Activated CD4-positive, alpha-beta T cell treated with anti-CD3 and anti-CD28 coated beads, Interleukin-2, amount 10 ng/mL, durations not matched to agents 7 days and 5 days (primary cell): ENCODE results near the gene ATP8B3. TPM values are rescaled to one million over a fixed set of nuclear protein-coding genes. Genes with fewer than 3 reads are reported as not detected.
"Not testable (repeated sequence)": the region's sequence is repeated elsewhere in the genome, so short reads cannot be mapped to it uniquely, and the experiment has no call there.

ENCODE experiments used
- CTCF ChIA-PET: fragments of 350-600 bp; sonication (Branson Sonifier 250); formaldehyde crosslinking; loops from one replicate; lab custom pipeline; 2021; ENCODE audit warnings: antibody characterized with exemption; lab: Charles Lee
- POLR2A ChIA-PET: fragments of 350-600 bp; sonication (Branson Sonifier 250); formaldehyde crosslinking; loops from one replicate; lab custom pipeline; 2021; ENCODE audit warnings: antibody characterized with exemption; lab: Charles Lee
- DNase-seq: peaks from one replicate; pipeline ENCODE4 v3.0.0-alpha.2; 2020
- H3K27ac Mint-ChIP-seq: one replicate; pipeline ENCODE4 v1.8.0; 2021; ENCODE audit warnings: mild to moderate bottlenecking, moderate library complexity, mixed read lengths
- H3K27me3 Mint-ChIP-seq: one replicate; pipeline ENCODE4 v1.8.0; 2021; ENCODE audit warnings: mixed read lengths
- H3K36me3 Mint-ChIP-seq: one replicate; pipeline ENCODE4 v1.8.0; 2021; ENCODE audit warnings: low read depth, mixed read lengths
- H3K4me1 Mint-ChIP-seq: one replicate; pipeline ENCODE4 v1.8.0; 2021; ENCODE audit warnings: mixed read lengths
- H3K4me3 Mint-ChIP-seq: one replicate; pipeline ENCODE4 v1.8.0; 2021; ENCODE audit warnings: mild to moderate bottlenecking, moderate library complexity, mixed read lengths
- H3K9me3 Mint-ChIP-seq: one replicate; pipeline ENCODE4 v1.8.0; 2021; ENCODE audit warnings: mixed read lengths
- total RNA-seq, 2 experiments: library from RNA; stranded (reverse); gene quantifications; one replicate each; pipeline ENCODE4 v1.2.3, GENCODE V29; 2021

ATP8B3 gene
- total RNA-seq, 2 experiments from 2014 or later: 22.2 to 28.8 TPM

DNA sequence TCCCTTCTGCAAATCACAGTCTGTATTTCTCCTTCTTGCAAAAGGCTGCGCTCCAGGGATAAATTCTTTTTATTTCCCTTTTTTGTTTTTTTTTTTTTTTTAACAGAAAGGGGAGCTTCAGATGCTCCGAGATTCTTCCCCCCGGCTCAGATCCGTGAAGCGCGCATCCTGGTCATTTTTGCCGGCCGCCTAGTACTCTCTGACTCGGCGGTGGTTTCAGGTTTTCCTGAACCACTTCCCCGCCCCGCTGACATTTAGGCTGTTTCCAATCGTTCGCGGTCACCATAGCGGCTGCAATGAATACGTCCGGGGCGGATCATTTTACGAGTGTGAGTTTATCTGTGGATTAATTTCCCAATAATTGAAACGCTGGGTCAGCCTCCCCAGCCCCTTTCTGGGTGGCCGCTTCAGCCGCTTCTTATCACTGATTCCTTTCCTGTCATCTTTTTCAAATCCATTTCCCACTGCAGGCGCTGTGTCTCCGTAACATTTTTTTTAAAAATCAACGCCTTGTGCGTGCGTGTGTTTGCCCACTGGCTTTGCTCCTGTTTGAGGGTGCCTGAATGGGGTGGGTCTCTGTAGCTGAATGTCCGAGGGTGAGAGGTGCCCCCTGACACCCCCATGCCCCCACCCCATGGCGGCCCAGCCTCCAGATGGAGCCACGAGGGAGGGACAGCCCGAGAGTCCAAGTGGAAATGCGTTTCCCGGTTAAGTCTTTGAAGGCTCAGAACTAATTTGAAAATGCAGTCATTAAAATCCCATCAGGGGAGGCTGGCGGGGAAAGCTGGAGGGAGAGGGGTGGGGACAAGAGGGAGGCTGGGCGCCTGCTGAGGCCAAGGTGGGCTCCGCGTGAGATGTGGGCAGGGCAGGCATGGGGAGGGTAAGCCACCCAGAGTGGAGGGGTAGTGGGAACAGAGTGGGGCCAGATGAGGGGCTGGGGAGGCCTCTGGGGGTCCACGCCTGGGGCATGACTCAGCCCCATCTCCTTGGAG lies 48.1 kb downstream of the ATP8B3 start:
- peak overlapping the region; percentile 6 for H3K27ac Mint-ChIP-seq
- DNase-seq: no peak
- ChIA-PET CTCF (interaction anchor here (0.6 to 1.5 kb wide), 3 partner anchors 10 to 63 kb away, joined by 3 to 6 read pairs (median 3); no protein-coding TSS in a partner anchor), POLR2A (no interaction called here)
- H3K4me3 Mint-ChIP-seq: no peak overlapping the region
- no peaks in the 10 kb centered on the region for H3K9me3 Mint-ChIP-seq
- peaks cover 67% of the 10 kb centered on the region for H3K27me3 Mint-ChIP-seq
- peaks cover 3% of the 10 kb centered on the region for H3K36me3 Mint-ChIP-seq
- no peaks in the 10 kb centered on the region for H3K4me1 Mint-ChIP-seq

DNA sequence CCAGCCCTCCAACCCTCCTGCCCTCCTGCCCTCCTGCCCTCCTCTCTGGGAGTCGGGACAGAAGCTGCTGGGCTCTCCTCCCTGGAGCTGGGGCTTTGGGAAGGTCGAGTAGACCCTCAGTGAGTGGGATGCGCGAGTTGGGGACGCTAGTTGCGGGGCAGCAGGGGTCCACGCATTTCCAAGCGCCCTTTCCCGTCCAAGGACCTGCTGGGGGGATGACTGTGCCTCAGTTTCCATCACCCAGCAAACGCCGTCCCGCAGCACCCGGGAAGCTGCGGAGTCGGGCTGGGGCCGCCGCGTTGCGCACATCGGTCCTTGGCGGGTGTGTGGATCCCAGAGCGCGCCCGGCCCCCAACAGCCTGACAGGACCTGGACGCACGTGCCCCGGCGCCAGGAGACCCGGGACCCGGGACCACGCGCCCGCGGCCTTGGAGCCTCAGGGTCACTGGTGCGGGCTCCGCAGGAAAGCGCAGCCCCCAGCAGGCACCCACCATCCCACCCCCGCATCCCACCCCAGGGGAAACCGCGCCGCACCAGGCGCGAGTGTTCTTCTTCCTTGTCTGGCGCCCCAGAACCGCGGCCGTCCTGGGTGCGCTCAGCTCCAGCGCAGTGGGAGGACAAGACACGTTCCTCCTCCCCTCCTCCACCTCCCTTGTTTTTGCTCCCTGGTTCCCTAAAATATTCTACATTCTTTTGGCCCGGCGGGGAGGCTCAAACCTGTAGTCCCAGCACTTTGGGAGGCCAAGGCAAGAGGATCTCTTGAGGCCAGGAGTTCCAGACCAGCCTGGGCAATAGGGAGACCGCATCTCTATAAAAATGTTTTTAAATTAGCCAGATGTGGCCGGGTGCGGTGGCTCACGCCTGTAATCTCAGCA lies 49.6 kb downstream of the ATP8B3 start:
- Mint-ChIP-seq H3K36me3 (peaks cover 3% of the 10 kb centered on the region), H3K4me1 (no peaks in the 10 kb centered on the region), H3K27me3 (peaks cover 65% of the 10 kb centered on the region), H3K27ac (no peak overlapping the region), H3K4me3 (no peak overlapping the region), H3K9me3 (no peaks in the 10 kb centered on the region)
- CTCF ChIA-PET: no interaction called here
- DNase-seq: no peak
- POLR2A ChIA-PET: no interaction called here

DNA sequence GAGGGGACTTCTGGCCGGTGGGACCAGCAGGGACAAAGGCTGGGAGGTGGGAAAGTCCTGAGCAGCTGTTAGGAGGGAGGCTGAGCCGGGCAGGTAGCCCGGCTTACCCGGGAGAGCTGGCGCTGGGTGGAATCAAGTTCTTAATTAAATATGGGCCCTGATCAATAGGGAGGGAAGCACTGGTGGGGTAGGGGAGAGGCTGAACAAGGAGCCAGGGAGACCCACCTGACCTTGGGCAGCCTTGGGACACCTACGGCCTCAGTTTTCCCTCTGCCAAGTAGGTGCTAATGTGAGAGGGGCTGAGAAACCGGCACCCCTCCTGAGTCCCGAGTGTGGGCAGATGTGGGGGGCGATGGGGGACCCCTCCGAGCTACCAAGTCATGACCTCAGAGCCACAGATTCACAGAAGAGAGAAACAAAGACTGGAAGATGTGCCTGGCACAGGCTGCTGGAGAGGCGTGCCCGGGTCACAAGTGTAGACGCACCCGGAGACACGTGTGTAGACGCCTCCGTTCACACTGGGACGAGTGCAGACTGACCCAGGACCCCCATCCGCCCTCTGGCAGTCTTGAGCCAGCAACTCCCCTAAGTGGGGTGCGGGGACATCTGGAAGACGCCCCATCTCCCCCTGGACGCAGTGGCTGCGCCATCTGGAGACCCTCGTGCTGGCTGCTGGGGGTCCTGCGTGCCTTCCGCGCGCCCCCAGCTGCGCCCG lies 50.4 kb downstream of the ATP8B3 start:
- peak overlapping the region; percentile 34 for H3K4me3 Mint-ChIP-seq
- peak overlapping the region; percentile 71 for H3K27ac Mint-ChIP-seq
- DNase-seq: no peak
- H3K9me3 Mint-ChIP-seq: no peaks in the 10 kb centered on the region
- peaks cover 71% of the 10 kb centered on the region for H3K27me3 Mint-ChIP-seq
- ChIA-PET CTCF (no interaction called here), POLR2A (no interaction called here)
- H3K4me1 Mint-ChIP-seq: peaks cover 3% of the 10 kb centered on the region
- H3K36me3 Mint-ChIP-seq: peaks cover 3% of the 10 kb centered on the region

DNA sequence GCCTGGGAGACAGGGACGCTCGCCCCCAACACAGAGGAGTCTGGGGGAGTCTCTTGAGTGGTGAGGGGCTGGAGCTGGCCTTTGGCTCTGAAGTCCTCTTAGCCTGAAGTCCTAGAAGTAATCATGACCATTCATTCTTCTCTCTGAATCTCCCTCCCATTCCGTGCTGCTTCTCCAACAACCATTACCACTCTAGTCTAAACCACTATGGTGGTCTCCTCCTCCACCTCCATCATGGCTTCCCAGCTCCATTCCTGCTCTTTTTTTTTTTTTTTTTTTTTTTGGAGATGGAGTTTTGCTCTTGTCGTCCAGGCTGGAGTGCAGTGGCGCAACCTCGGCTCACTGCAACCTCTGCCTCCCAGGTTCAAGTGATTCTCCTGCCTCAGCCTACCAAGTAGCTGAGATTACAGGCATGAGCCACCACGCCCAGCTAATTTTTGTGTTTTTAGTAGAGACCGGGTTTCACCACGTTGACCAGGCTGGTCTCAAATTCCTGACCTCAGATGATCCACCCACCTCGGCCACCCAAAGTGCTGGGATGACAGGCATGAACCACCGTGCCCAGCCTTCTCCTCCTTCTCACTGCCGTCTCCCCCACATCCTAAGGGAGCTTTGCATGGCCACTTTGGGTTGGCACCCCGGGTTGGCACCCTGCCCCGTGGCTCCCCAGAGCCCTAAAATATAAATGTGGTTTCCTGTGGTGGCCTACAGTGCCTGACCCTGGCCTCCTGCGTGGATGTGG lies 51.1 kb downstream of the ATP8B3 start:
- H3K36me3 Mint-ChIP-seq, DNase-seq, H3K27ac Mint-ChIP-seq, H3K4me1 Mint-ChIP-seq, H3K4me3 Mint-ChIP-seq, POLR2A ChIA-PET, H3K9me3 Mint-ChIP-seq, CTCF ChIA-PET: not testable (repeated sequence)
- H3K27me3 Mint-ChIP-seq: peaks cover 74% of the 10 kb centered on the region

DNA sequence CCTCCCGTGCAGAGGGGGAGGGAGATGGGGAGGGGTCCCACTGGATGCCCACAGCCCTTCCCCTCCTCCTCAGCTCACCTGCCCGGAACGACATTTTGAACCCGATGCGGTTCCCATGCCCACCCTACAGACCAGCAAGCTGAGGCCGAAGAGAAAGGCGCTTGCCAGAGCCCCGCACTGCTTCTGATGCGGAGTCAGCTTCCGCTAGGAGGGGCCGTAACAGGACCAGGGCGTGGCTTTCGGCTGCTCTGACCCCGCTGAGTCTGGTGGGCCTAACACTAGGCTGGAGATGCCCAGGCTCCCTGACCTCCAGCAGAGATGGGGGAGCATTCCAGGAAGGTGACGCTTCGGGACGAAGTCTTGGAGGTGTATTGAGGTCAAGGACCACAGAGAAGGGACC lies 52.1 kb downstream of the ATP8B3 start:
- peaks cover 5% of the 10 kb centered on the region for H3K4me1 Mint-ChIP-seq
- peaks cover 3% of the 10 kb centered on the region for H3K36me3 Mint-ChIP-seq
- CTCF ChIA-PET: no interaction called here
- POLR2A ChIA-PET: no interaction called here
- peaks cover 67% of the 10 kb centered on the region for H3K27me3 Mint-ChIP-seq
- DNase-seq: no peak
- H3K4me3 Mint-ChIP-seq: no peak overlapping the region
- no peaks in the 10 kb centered on the region for H3K9me3 Mint-ChIP-seq
- no peak overlapping the region for H3K27ac Mint-ChIP-seq

DNA sequence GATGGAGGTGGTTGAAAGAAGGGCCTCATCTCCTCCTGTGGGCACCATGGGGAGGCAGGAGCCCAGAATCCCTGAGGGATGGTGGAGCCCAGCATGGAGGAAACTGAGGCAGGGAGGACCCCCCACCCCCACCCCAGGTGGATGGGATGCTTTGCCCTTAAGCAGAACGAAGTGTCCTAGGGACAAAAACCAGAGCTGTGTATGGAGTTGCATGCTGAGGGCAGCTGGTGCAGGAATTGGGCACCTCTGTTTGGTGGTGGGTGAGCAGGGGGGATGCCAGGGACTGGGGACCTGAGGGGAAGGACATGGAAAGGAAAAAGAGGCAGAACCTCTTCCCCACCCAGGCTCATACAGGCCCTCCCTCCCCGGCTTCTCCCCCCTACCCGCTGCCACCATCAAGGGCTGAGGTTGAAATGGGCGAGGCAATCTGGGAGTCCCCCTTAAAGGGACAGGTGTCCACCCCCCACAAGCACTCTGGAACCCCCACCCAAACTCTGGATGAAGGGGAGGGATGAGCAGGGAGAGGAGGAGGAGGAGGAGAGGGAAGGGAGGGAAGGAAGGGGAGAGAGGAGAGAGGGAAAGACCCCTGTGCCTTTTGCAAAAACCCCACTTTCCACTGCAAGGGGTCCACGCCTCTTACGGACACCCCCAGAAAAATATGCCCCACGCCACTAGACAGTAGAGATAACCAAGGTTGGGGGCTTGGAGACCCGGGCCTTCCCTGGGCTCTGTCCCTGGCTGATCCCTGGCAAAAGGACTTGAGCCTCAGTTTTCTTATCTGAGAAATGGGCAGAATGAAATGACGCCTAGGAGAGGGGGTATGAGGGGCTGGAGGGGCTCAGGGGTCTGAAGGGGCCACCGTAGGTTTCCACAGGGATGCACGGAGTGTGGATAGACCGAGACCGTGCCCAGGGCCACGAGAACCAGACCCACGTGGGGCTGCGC lies 52.8 kb downstream of the ATP8B3 start:
- no peak overlapping the region for H3K4me3 Mint-ChIP-seq
- POLR2A ChIA-PET: no interaction called here
- H3K27ac Mint-ChIP-seq: no peak overlapping the region
- H3K4me1 Mint-ChIP-seq: peaks cover 5% of the 10 kb centered on the region
- H3K9me3 Mint-ChIP-seq: no peaks in the 10 kb centered on the region
- no peak for DNase-seq
- H3K27me3 Mint-ChIP-seq: peaks cover 63% of the 10 kb centered on the region
- CTCF ChIA-PET: no interaction called here
- peaks cover 3% of the 10 kb centered on the region for H3K36me3 Mint-ChIP-seq

DNA sequence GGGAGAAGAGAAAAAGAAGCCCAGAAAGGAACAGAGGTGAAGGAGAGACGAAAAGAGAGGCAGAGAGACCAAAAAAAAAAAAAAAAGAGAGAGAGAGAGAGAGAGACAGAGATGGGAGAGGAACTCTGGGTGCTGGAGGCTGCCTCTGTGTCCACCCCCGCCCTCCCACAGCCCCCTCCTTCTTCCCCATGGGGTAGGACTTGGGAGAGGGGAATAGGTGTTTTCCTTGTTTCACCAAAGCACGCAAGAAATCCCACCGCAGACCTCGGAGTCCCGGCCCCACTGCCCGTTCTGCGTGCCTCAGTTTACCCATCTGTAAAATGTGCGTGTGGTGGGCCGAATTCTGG lies 53.9 kb downstream of the ATP8B3 start:
- Mint-ChIP-seq H3K36me3 (peaks cover 3% of the 10 kb centered on the region), H3K9me3 (no peaks in the 10 kb centered on the region)
- CTCF ChIA-PET: no interaction called here

DNA sequence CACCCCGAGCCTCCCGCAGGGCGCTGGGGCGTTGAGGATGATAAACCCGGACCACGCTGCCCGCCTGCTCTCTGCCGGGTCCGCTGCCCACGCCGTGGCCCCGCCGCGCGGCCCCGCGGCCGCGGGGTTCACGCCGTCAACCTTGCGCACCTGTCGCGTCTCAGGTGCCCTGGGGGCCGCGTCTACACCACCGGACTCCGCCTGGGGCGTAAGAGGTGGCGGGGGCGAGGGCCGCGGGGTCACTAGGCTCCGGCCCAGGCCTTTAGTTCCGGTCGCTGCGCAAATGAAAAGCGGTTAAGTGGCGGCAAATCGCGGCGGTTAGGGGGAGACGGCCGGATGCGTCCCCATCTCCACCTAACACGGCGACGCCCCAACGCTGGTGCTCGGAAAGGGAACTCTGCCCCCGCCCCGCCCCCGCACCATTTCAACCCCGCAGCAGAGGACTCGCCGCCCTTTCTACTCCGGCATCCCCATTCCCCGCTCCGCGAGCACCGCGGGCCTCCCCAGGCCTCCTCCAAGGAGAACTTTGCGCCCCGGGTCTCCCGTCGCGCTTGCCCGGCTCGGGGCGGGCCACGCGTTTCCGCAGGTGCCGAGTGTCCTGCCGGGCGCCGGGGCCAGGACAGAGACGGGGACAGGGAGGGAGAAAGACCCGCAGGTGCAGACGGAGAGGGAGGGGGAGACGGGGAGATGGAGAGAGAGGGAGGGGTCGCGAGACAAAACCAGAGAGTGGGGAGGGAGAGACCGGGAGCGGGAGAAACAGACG lies 54.4 kb downstream of the ATP8B3 start:
- ChIA-PET POLR2A (no interaction called here), CTCF (no interaction called here)
- DNase-seq: no peak
- Mint-ChIP-seq H3K27ac (no peak overlapping the region), H3K4me1 (peaks cover 5% of the 10 kb centered on the region), H3K36me3 (peaks cover 3% of the 10 kb centered on the region), H3K4me3 (peak overlapping the region; percentile 32), H3K9me3 (no peaks in the 10 kb centered on the region), H3K27me3 (peaks cover 53% of the 10 kb centered on the region)

More for the DNA sequence above, 53.9 kb downstream of the ATP8B3 start:
- Mint-ChIP-seq H3K4me3 (peak overlapping the region; percentile 32), H3K27ac (no peak overlapping the region), H3K27me3 (peaks cover 53% of the 10 kb centered on the region), H3K4me1 (peaks cover 5% of the 10 kb centered on the region)
- DNase-seq: no peak
- POLR2A ChIA-PET: no interaction called here

DNA sequence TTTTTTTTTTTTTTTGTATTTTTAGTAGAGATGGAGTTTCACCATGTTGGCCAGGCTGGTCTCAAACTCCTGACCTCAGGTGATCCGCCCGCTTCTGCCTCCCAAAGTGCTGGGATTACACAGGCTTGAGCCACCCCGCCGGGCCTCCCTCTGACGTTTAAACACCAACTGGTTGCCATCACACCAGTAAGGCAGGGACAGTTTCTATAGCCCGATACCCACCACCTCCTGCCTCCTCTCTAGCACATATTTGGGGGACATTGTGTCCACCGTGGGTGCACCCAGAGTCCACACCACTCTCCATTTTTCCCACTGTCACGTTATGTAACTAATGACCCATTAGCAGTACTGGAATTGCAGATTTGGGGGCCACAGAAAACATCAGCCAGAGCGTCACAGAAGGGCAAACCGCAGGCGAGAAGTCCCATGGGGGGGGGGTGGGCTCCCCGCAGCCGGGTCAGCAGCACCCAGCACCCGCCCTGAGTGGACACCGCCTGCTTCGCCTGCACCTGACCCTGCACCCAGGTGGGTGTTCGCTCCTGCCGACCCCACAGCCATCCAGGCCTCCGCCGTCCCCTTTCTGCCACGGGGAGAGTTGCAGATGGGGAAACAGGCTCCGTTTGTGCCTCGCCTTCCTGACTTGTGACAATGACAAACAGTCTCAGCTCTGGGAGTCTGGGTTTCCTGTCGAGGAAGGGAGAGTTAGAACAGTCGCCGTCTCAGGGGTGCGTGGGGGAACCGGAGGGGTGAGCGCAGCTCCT lies 55.2 kb downstream of the ATP8B3 start:
- peak overlapping the region; percentile 57 for H3K27ac Mint-ChIP-seq
- H3K36me3 Mint-ChIP-seq: peaks cover 3% of the 10 kb centered on the region
- ChIA-PET CTCF (interaction anchor here (0.7 kb wide), 1 partner anchor 29 kb away, joined by 3 read pairs; no protein-coding TSS in a partner anchor), POLR2A (no interaction called here)
- no peaks in the 10 kb centered on the region for H3K9me3 Mint-ChIP-seq
- no peak overlapping the region for H3K4me3 Mint-ChIP-seq
- H3K4me1 Mint-ChIP-seq: peaks cover 5% of the 10 kb centered on the region
- H3K27me3 Mint-ChIP-seq: peaks cover 55% of the 10 kb centered on the region
- DNase-seq: no peak

DNA sequence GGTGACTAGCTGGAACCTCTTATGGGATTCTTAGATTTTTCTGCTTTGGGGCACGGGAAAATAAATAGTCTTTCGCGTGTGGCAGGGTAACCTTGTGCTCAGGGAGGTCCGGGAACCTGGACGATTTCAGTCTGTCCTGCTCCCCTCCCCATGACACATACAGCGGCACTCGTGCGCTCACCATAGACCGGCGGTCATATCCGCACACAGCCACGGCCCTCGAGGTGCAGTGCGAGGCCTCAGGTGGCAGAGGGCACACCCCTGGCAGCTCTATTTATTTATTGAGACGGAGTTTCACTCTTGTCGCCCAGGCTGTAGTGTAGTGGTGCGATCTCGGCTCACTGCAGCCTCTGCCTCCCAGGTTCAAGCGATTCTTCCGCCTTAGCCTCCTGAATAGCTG lies 55.8 kb downstream of the ATP8B3 start:
- H3K27ac Mint-ChIP-seq: peak overlapping the region; percentile 13
- POLR2A ChIA-PET: no interaction called here
- H3K9me3 Mint-ChIP-seq: no peaks in the 10 kb centered on the region

More for the DNA sequence above, 55.8 kb downstream of the ATP8B3 start:
- CTCF ChIA-PET: interaction anchor here (0.7 kb wide), 1 partner anchor 30 kb away, joined by 3 read pairs; no protein-coding TSS in a partner anchor
- Mint-ChIP-seq H3K4me3 (no peak overlapping the region), H3K27me3 (peaks cover 55% of the 10 kb centered on the region), H3K4me1 (peaks cover 5% of the 10 kb centered on the region), H3K36me3 (no peaks in the 10 kb centered on the region)
- DNase-seq: no peak
